ENCODE measurements around the gene RAB40B.

The RAB40B gene

DNA sequence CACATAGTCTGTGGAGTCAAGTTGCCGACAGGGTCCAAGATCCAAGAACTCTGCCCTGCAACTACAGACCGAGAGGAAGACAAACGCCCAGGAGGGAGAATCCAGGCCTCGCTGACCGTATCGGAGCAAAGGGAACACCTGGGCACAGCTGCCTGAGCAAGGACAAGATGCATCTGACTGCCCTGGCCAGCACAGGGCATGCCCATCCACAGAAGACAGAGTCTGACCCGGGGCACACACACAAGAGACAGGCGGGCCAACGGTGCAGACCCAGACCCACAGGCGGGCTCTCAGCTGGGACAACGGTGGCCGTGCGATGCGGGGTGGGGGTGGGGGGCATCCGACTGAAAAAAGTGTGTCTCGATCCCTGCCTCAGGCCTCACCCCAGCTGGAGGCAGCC is 6.2 kb downstream of the RAB40B start:
- Histone ChIP-seq H3K27me3 (ENCODE audit: control insufficient read depth, insufficient read depth, low read length) (no peaks in the 10 kb centered on the region), H3K79me2 (peaks cover 21% of the 10 kb centered on the region), H3K36me3 (ENCODE audit: control insufficient read depth, insufficient read depth, low read length) (no peaks in the 10 kb centered on the region), H3K4me2 (ENCODE audit: low read length) (no peak overlapping the region), H3K27ac (no peak overlapping the region), H2AFZ (no peak overlapping the region), H3K4me3 (ENCODE audit: low read depth, low read length) (no peak overlapping the region), H3K9ac (no peak overlapping the region), H3K4me1 (no peaks in the 10 kb centered on the region), H3K9me3 (ENCODE audit: control insufficient read depth, low read length) (no peaks in the 10 kb centered on the region)
- TF ChIP-seq, protein P1, sequence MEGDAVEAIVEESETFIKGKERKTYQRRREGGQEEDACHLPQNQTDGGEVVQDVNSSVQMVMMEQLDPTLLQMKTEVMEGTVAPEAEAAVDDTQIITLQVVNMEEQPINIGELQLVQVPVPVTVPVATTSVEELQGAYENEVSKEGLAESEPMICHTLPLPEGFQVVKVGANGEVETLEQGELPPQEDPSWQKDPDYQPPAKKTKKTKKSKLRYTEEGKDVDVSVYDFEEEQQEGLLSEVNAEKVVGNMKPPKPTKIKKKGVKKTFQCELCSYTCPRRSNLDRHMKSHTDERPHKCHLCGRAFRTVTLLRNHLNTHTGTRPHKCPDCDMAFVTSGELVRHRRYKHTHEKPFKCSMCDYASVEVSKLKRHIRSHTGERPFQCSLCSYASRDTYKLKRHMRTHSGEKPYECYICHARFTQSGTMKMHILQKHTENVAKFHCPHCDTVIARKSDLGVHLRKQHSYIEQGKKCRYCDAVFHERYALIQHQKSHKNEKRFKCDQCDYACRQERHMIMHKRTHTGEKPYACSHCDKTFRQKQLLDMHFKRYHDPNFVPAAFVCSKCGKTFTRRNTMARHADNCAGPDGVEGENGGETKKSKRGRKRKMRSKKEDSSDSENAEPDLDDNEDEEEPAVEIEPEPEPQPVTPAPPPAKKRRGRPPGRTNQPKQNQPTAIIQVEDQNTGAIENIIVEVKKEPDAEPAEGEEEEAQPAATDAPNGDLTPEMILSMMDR (IDR thresholded peaks at IDR 0.05) = no peak

DNA sequence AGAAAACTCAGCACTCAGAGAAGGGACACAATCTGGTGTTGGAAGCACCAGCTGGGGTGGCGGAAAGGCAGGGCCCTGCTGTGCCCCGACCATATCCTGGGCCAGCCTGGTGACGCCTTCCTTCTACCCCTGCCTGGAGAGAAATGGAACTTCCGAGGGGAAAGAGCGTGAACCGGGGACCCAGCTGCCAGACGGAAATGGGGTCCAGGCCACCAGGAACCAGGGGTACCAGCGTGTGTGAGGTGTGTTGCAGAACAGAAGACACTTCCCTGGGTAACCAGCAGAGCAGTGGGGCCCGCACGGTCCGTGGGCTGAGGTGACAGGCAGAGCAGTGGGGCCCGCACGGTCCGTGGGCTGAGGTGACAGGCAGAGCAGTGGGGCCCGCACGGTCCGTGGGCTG is 6.8 kb downstream of the RAB40B start:
- H3K9me3 ChIP-seq (ENCODE audit: control insufficient read depth, low read length) = no peaks in the 10 kb centered on the region
- H3K4me3 ChIP-seq (ENCODE audit: low read depth, low read length) = no peak overlapping the region
- H2AFZ ChIP-seq = no peak overlapping the region
- TF ChIP-seq, protein P1 (IDR thresholded peaks at IDR 0.05) = no peak
- H3K36me3 ChIP-seq (ENCODE audit: control insufficient read depth, insufficient read depth, low read length) = no peaks in the 10 kb centered on the region
- peaks cover 17% of the 10 kb centered on the region for H3K79me2 ChIP-seq
- no peaks in the 10 kb centered on the region for H3K4me1 ChIP-seq
- H3K4me2 ChIP-seq (ENCODE audit: low read length) = no peak overlapping the region
- H3K27ac ChIP-seq = no peak overlapping the region
- no peaks in the 10 kb centered on the region for H3K27me3 ChIP-seq (ENCODE audit: control insufficient read depth, insufficient read depth, low read length)
- no peak overlapping the region for H3K9ac ChIP-seq

DNA sequence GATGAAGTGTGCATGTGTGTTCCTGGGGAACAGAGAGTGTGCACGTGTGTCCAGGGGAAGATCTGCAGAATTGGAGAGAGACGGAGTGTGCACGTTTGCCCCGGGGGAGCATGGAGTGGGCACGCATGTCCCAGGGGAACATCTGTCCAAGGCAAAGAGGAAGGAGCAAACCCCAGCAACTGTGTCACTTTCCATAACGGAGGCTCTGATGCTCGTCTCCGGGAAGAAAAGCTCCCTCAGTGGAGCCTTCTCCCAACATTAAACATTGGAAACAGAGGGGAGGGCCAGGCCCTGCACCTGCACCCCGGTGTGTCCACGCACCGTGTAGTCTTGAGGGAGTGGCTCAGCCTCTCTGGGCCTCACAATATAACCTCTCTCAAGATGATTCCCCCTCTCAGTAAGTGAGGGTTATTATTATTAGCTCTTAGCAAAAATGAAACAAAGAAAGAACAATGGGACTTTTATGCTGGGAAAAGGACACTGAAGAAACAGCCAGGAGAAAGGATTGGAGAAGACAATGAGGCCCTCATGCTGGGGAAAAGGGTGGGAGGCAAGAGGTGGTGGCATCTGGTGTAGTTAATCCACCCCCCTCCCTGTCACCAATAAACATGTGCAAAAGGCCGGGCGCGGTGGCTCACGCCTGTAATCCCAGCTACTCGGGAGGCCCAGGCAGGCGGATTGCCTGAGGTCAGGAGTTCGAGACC is 7.6 kb downstream of the RAB40B start:
- Histone ChIP-seq H2AFZ (no peak overlapping the region), H3K4me3 (ENCODE audit: low read depth, low read length) (no peak overlapping the region), H3K36me3 (ENCODE audit: control insufficient read depth, insufficient read depth, low read length) (no peaks in the 10 kb centered on the region), H3K9me3 (ENCODE audit: control insufficient read depth, low read length) (no peaks in the 10 kb centered on the region), H3K9ac (no peak overlapping the region), H3K79me2 (peaks cover 12% of the 10 kb centered on the region), H3K27me3 (ENCODE audit: control insufficient read depth, insufficient read depth, low read length) (no peaks in the 10 kb centered on the region), H3K4me2 (ENCODE audit: low read length) (no peak overlapping the region), H3K4me1 (no peaks in the 10 kb centered on the region), H3K27ac (no peak overlapping the region)
- TF ChIP-seq, protein P1 (IDR thresholded peaks at IDR 0.05) = no peak

DNA sequence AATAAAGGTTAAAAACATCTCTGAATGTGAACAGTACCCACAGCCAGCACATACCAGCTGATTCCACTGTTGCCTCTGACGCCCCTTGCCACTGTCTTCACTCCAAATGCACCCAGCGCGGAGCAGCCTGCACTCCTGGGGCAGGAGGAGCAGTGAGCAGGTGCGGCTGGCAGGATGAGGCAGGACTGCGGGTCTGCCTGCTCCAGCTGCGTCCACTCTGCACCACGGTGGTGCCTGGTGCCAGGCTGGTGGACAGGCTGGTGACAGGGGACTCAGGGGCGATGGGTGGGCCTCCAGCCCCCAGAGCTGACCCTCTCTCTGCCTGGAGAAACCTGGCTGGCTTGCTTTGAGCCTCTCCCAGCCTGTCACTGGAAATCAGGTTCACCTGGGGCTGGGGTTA is 9.4 kb downstream of the RAB40B start:
- H3K9me3 ChIP-seq (ENCODE audit: control insufficient read depth, low read length) = no peaks in the 10 kb centered on the region
- H3K27ac ChIP-seq = no peak overlapping the region
- no peaks in the 10 kb centered on the region for H3K4me1 ChIP-seq
- H3K4me3 ChIP-seq (ENCODE audit: low read depth, low read length) = no peak overlapping the region
- TF ChIP-seq, protein P1 (IDR thresholded peaks at IDR 0.05) = no peak
- no peak overlapping the region for H3K9ac ChIP-seq
- no peaks in the 10 kb centered on the region for H3K36me3 ChIP-seq (ENCODE audit: control insufficient read depth, insufficient read depth, low read length)
- peaks cover 7% of the 10 kb centered on the region for H3K79me2 ChIP-seq
- no peak overlapping the region for H3K4me2 ChIP-seq (ENCODE audit: low read length)
- no peaks in the 10 kb centered on the region for H3K27me3 ChIP-seq (ENCODE audit: control insufficient read depth, insufficient read depth, low read length)
- H2AFZ ChIP-seq = no peak overlapping the region

DNA sequence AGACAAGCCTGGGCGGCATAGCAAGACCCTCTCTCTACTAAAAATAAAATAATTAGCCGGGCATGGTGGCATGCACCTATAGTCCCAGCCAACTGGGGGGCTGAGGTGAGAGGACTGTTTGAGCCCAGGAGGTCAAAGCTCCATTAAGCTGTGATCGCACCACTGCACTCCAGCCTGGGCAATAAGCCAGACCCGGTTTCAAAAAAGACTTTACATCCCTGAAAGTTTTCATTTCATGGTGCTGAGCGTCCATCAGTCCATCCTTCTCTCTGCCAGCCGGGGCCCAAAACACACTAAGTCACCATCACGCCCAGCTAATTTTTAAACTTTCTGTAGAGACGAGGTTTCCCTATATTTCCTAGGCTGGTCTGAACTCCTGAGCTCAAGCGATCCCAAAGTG is 10.6 kb downstream of the RAB40B start:
- Histone ChIP-seq H3K36me3 (ENCODE audit: control insufficient read depth, insufficient read depth, low read length) (no peaks in the 10 kb centered on the region), H3K27me3 (ENCODE audit: control insufficient read depth, insufficient read depth, low read length) (no peaks in the 10 kb centered on the region), H3K9ac (no peak overlapping the region), H3K4me1 (no peaks in the 10 kb centered on the region), H3K4me2 (ENCODE audit: low read length) (no peak overlapping the region), H3K4me3 (ENCODE audit: low read depth, low read length) (no peak overlapping the region), H3K27ac (no peak overlapping the region), H3K79me2 (peaks cover 7% of the 10 kb centered on the region), H3K9me3 (ENCODE audit: control insufficient read depth, low read length) (no peaks in the 10 kb centered on the region), H2AFZ (no peak overlapping the region)
- TF ChIP-seq, protein P1 (IDR thresholded peaks at IDR 0.05) = no peak
